Peyer's patch (tissue), 4 donors: ENCODE measurements around the gene ST6GALNAC4. TPM values are rescaled to one million over a fixed set of nuclear protein-coding genes. Genes with fewer than 3 reads are reported as not detected.
A peak's percentile ranks its signal among the peaks of the same experiment; 100 is the strongest.

ENCODE experiments used
- DNase-seq, 3 donors: peaks; one replicate each; pipeline ENCODE4 v3.0.0-alpha.2; 2017 to 2019
- H3K27ac ChIP-seq, 4 donors: fragments of 200-600 bp; sonication (generic); one replicate each; pipeline ENCODE4 v1.5.1; 2016 to 2019
- H3K27me3 ChIP-seq, 2 donors: fragments of 200-600 bp; sonication (generic); one replicate each; pipeline ENCODE4 v1.5.1; 2019
- H3K36me3 ChIP-seq, 3 donors: fragments of 200-600 bp; sonication (generic); one replicate each; pipeline ENCODE4 v1.5.1; 2016 to 2019
- H3K4me1 ChIP-seq, 4 donors: fragments of 200-600 bp; sonication (generic); one replicate each; pipeline ENCODE4 v1.5.1; 2016 to 2019
- H3K4me3 ChIP-seq, 4 donors: fragments of 200-600 bp; sonication (generic); 1 replicate in 3 of 4; 2 replicates in 1 of 4; pipeline ENCODE4 v1.5.1; 2016 to 2019; ENCODE audit warnings: mild to moderate bottlenecking in 1 of 4
- H3K9me3 ChIP-seq, 4 donors: fragments of 200-600 bp; sonication (generic); one replicate each; pipeline ENCODE4 v1.5.1; 2016 to 2019; ENCODE audit warnings: mild to moderate bottlenecking in 1 of 4
- POLR2A ChIP-seq, 2 donors: fragments of 450-650 bp; IDR thresholded peaks; one replicate each; pipeline ENCODE4 v1.5.1; 2017; ENCODE audit warnings: antibody characterized with exemption in 2 of 2, mild to moderate bottlenecking in 2 of 2, moderate library complexity in 2 of 2
- total RNA-seq, 4 donors: library from RNA; depleted of rRNA; stranded (reverse); fragments of >200 nt; gene quantifications; one replicate each; pipeline ENCODE4 v1.1.0, GENCODE V29; 2016
- TF ChIP-seq, protein P1 (sequence below), 6 experiments: fragments of 450-650 bp in 4 of 6; fragments of 200-600 bp in 2 of 6; sonication (generic) in 1 of 6; IDR thresholded peaks; one replicate each; pipeline ENCODE4 v1.5.1; 2017 to 2019; ENCODE audit warnings: antibody characterized with exemption in 6 of 6, mild to moderate bottlenecking in 3 of 6, moderate library complexity in 1 of 6

ST6GALNAC4 gene
- total RNA-seq, 4 donors from 2014 or later: 39.9 to 119 (median 46.7) TPM

DNA sequence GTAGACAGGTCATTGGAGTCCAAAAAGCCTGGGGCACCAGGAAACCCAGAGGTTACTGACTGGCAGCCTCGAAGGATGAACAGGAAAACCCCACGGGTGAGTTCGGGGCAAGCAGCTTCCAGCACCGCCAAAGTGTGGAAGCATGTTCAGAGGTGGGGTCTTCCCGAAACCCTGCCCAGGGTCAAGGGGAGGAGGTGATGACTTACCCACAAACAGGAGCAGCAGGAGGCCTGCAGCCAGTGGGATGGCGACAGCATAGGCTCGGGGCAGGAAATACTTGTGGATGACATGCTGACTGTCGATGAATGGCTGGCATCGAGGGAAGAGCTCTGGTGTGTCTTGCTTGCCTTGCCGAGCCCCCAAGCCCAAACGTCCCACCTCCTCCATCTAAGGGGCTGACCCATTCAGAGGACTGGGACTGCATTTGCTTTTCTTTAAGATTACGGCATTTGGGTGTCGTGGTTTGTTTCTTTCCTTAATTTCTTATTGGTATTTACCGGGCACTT is 19.6 kb upstream of the ST6GALNAC4 start:
- TF ChIP-seq, protein P1, sequence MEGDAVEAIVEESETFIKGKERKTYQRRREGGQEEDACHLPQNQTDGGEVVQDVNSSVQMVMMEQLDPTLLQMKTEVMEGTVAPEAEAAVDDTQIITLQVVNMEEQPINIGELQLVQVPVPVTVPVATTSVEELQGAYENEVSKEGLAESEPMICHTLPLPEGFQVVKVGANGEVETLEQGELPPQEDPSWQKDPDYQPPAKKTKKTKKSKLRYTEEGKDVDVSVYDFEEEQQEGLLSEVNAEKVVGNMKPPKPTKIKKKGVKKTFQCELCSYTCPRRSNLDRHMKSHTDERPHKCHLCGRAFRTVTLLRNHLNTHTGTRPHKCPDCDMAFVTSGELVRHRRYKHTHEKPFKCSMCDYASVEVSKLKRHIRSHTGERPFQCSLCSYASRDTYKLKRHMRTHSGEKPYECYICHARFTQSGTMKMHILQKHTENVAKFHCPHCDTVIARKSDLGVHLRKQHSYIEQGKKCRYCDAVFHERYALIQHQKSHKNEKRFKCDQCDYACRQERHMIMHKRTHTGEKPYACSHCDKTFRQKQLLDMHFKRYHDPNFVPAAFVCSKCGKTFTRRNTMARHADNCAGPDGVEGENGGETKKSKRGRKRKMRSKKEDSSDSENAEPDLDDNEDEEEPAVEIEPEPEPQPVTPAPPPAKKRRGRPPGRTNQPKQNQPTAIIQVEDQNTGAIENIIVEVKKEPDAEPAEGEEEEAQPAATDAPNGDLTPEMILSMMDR (IDR thresholded peaks at IDR 0.05): no peak
- TF ChIP-seq POLR2A (IDR thresholded peaks at IDR 0.05): no peak
- no peaks in the 10 kb centered on the region for H3K27me3 ChIP-seq
- H3K27ac ChIP-seq: peak overlapping the region in 1 of 4 donors; percentile 79
- H3K9me3 ChIP-seq: no peaks in the 10 kb centered on the region
- DNase-seq: no peak
- peaks cover 0 to 23% (median 0%) of the 10 kb centered on the region in 3 donors for H3K36me3 ChIP-seq
- H3K4me1 ChIP-seq: peaks cover 3 to 33% (median 13%) of the 10 kb centered on the region in 4 donors
- H3K4me3 ChIP-seq: peak overlapping the region in 2 of 4 donors; percentile 71 to 72

DNA sequence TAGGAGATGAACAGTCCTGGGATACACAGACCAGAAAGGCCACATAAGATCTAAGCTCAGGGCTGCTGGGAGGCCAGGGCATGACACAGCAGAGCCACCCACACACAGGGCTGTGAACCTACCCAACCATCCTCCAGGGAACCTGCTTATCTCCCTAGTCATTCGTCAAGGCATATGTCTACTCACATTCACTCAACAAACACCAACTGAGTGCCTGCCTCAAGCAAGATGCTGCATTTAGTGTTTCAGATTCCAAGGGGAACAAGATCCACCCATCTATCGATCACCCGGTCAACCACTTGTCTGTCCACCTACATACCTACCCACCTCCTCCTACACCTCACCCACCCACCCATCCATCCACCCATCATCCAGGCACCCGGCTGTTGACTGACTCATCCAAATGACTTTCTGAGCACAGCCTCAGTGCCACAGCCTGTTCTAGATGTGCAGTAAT is 19.0 kb upstream of the ST6GALNAC4 start:
- H3K4me3 ChIP-seq: no peak overlapping the region
- no peak for DNase-seq
- peaks cover 0 to 17% (median 0%) of the 10 kb centered on the region in 3 donors for H3K36me3 ChIP-seq
- H3K27ac ChIP-seq: no peak overlapping the region
- TF ChIP-seq, protein P1 (IDR thresholded peaks at IDR 0.05): no peak
- TF ChIP-seq POLR2A (IDR thresholded peaks at IDR 0.05): no peak
- H3K9me3 ChIP-seq: no peaks in the 10 kb centered on the region
- H3K27me3 ChIP-seq: no peaks in the 10 kb centered on the region
- peaks cover 3 to 38% (median 15%) of the 10 kb centered on the region in 4 donors for H3K4me1 ChIP-seq

- peaks cover 3 to 46% (median 18%) of the 10 kb centered on the region in 4 donors for H3K4me1 ChIP-seq
- no peak overlapping the region for H3K4me3 ChIP-seq
- H3K9me3 ChIP-seq: no peaks in the 10 kb centered on the region
- no peaks in the 10 kb centered on the region for H3K27me3 ChIP-seq
- peaks cover 0 to 9% (median 0%) of the 10 kb centered on the region in 3 donors for H3K36me3 ChIP-seq
- no peak for DNase-seq
- H3K27ac ChIP-seq: no peak overlapping the region
- TF ChIP-seq POLR2A (IDR thresholded peaks at IDR 0.05): no peak
- TF ChIP-seq, protein P1 (IDR thresholded peaks at IDR 0.05): no peak
Observed at GRCh38 chr9:127934986-127935385, 18.1 kb upstream of the ST6GALNAC4 start.

DNA sequence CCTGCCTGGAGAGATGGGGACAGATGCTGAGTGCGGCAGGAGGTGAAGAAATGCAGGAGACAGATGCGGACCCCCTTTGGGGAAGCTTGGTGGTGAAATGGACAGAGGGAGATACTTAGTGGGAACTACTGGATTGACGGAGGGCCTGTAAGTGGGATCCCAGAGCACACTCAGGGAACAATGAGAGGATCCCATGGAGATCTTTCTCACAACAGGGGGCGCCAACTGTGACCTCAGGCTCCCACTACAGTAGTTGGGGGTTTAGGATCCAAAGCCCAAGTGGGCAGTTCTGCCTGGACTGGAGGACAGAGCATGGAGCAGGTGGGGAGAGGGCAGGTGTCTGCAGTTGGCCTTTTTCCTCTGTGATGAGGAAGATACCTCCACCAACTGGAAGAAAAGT is 17.4 kb upstream of the ST6GALNAC4 start:
- no peak overlapping the region for H3K27ac ChIP-seq
- no peak for DNase-seq
- no peaks in the 10 kb centered on the region for H3K9me3 ChIP-seq
- peaks cover 0 to 6% of the 10 kb centered on the region in 2 donors for H3K27me3 ChIP-seq
- H3K4me1 ChIP-seq: peaks cover 3 to 46% (median 18%) of the 10 kb centered on the region in 4 donors
- H3K36me3 ChIP-seq: peaks cover 0 to 6% (median 0%) of the 10 kb centered on the region in 3 donors
- H3K4me3 ChIP-seq: no peak overlapping the region
- TF ChIP-seq, protein P1 (IDR thresholded peaks at IDR 0.05): no peak
- TF ChIP-seq POLR2A (IDR thresholded peaks at IDR 0.05): no peak

DNA sequence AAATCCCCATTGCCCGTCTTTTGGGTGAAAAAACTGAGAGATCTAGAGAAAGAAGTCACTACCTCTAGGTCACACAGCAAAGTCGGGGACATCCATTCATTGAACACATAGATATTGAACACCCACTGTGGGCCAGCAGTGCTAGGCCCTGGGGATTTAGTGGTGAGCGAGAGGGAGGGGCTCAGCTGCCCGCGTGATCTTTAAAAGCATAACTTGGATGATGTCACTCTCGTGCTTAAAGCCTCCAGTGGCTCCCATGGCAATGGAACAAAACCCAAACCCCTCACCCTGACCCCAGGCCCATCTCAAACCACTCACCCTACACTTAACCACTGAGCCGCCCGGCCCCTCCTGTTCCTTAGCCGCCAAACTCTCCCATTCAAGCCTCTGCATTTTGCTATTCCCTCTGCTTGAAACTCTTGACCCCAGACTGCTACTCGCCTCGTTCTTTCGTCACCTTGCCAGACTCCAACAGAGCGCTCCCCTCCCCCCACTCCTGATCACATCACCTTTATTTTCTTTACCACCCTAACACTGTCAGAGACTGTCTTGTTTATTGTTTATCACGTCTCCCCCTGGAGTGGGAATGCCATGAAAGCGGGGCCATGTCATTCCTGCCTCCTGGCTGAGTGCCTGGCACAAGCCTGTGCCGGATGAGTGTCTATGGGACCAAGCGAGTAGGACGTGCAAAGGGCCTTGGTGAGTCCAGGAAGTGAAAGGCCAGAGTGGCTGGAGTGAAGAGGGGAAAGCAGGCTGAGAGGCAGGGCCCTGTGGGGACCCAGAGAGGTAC is 14.4 kb upstream of the ST6GALNAC4 start:
- no peak for DNase-seq
- Histone ChIP-seq H3K36me3 (peaks cover 0 to 6% (median 0%) of the 10 kb centered on the region in 3 donors), H3K9me3 (no peaks in the 10 kb centered on the region), H3K27ac (peak overlapping the region in 1 of 4 donors; percentile 11), H3K4me1 (peaks cover 0 to 45% (median 21%) of the 10 kb centered on the region in 4 donors), H3K4me3 (peak overlapping the region in 3 of 4 donors; percentile 53 to 69 (median 62)), H3K27me3 (peaks cover 0 to 21% of the 10 kb centered on the region in 2 donors)
- TF ChIP-seq, protein P1 (IDR thresholded peaks at IDR 0.05): no peak
- no peak for TF ChIP-seq POLR2A (IDR thresholded peaks at IDR 0.05)
